HG03378 (cell line): ENCODE data around the gene TAMALIN.
"Not testable (repeated sequence)": the region's sequence is repeated elsewhere in the genome, so short reads cannot be mapped to it uniquely, and the experiment has no call there.

Experiments used
- ATAC-seq: cut with Tn5 transposase; IDR thresholded peaks from one replicate; pipeline ENCODE4 v1.9.1; 2021; ENCODE audit warnings: mild to moderate bottlenecking, moderate library complexity; ENCODE audit not compliant: unreplicated experiment

The TAMALIN gene

DNA sequence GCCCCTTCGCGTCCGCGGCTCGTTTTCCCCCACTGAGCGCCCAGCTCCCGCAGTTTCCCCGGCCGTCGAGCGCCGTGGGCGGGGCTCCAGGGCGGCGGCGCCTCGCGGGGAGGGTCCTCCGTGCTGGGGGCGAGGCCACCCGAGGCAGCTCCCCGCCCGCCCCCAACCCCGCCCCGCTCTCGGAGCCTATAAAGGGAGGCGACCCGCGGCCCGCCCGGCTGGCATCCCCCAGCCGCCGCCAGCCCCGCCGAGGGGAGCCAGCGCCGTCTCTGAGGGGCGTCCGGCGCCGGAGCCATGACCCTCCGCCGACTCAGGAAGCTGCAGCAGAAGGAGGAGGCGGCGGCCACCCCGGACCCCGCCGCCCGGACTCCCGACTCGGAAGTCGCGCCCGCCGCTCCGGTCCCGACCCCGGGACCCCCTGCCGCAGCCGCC lies at the start of gene TAMALIN:
Gene TAMALIN (plus strand): TSS at position 221 of the 432 bp plus-strand sequence. CDS start 74 bp downstream, at position 295.
- no peak for ATAC-seq

DNA sequence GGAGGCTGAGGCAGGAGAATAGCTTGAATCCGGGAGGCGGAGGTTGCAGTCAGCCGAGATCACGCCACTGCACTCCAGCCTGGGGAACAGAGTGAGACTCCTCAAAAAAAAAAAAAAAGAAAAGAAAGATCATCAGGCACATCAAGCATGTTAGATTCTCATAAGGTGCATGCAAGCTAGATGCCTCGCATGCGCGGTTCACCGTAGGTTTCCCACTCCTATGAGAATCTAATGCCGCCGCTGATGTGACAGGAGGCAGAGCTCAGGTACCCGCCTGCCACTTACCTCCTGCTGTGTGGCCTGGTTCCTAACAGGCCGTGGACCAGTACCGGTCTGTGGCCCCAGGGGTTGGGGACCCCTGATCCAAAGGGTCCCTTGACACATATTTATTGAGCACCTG lies 48.2 kb upstream of the TAMALIN start:
- ATAC-seq, result no peak

DNA sequence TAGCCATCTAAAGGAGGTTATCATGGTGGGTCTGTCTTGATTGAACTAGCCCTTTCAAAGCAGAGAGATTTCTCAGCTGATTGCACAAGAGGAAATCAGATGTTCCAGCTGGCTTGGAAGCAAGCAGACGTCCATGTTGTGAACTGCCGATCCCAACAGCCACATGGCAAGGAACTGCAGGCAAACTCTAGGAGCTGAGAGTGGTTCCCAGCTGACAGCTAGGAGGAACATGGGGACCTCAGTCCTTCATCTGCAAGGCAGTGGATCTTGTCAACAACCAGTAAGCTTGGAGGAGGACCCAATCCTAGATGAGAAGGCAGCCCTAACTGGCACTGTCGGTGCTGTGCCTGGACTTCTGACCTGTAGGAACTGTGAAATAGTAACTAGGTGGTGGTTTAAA lies 47.5 kb upstream of the TAMALIN start:
- ATAC-seq, result no peak

DNA sequence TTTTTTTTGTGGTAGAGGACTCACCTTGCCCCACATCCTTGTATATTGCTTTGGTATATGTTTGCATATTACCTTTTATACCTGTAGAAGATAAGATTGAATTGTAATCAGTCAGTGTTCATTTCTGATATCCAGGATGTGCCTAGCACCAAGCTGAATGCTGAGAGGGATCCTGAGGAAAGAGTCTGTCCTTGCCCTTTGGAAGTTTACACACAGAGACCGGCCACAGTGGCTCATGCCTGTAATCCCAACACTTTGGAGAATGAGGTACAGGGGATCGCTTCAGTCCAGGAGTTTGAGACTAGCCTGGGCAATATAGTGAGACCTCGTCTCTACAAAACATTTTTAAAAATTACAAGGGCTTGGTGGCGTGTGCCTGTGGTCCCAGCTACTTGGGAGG lies 46.8 kb upstream of the TAMALIN start:
- ATAC-seq, result no peak

DNA sequence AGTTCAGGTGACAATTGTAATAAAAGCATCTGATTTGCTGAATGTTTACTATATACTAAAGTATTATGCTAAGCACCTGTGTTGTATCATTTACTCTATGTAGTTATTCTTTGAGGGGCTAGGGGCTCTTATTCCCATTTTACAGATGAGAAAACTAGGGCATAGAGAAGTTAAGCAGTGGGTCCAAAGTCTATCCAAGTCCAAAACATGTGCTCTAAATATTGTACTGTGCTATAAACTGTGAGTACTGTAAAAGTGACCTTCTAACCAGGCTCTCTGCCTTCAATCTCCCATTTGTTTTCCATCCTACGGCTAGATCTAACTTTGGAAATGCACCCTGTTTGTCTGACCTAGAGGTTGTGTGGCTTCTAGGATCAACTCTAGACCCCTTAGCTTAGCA lies 46.3 kb upstream of the TAMALIN start:
- no peak for ATAC-seq

DNA sequence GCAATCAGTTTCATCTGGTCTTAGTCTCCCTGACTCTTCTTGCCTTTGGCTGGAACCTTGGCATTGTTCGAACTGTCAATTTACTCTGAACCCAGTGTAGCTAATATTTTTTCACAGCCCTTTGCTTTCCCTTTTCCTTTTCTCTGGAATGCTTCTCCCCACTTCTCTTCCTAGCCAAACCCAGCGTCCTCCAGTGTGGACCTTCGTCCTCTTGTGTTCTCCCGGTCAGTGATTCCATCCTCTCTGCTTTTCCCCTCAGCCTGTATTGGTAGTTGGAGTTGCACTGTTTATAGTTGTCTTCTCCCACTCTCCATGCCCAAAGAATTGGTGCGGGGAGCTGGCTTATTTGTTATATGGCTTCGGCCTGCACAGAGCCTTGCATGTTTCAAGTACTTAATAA lies 45.9 kb upstream of the TAMALIN start:
- no peak for ATAC-seq

DNA sequence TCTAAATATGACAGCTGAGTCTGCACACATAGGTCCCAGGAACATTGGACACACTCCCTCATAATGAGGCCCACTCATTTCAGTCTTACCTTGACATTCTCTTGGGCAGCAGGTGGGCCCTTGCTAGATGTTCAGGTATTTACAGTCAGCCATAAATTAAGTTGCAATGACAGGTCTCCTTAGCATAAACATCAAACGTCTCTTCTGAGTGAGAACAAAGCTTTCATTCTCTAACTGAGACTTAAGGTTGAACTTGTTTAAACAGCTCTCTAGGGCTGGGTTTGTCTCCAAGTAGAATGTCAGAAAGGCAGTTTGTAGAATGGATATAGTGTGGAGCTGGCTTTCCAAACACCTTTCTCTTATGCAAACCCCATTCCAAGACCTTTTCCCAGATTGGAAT lies 44.9 kb upstream of the TAMALIN start:
- no peak for ATAC-seq

DNA sequence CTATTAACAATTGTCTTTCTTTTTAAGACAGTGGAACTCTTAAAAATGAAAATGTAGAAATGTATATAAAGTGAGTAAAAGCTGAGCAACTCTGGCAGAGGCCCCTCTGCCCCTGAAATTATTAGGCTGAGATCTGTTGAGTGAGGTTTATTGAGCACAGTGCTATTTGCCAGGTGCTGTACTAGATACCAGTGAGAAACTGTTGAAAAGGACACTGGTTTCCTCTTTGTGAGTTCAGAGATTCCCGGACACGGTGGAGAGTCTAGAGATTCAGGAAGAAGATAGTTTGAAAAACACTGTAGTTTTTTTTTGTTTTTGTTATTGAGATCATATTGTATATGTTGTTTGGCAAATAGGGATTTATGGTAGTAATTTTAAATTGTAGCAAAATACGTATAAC lies 44.0 kb upstream of the TAMALIN start:
- no peak for ATAC-seq

DNA sequence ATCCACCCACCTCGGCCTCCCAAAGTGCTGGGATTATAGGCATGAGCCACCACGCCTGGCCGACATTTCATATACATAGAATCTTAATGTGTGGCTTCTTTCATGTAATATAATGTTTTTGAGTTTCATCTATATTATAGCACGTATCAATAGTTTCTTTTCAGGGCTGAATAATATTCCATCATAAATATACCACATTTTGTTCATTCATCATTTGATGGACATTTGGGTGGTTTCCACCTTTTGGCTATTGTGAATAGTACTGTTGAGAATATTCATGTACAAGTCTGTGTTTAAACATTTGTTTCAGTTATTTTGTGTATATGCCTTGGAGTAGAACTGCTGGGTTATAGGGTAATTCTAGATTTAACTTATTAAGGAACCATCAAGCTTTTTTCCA lies 43.3 kb upstream of the TAMALIN start:
- ATAC-seq, result no peak

DNA sequence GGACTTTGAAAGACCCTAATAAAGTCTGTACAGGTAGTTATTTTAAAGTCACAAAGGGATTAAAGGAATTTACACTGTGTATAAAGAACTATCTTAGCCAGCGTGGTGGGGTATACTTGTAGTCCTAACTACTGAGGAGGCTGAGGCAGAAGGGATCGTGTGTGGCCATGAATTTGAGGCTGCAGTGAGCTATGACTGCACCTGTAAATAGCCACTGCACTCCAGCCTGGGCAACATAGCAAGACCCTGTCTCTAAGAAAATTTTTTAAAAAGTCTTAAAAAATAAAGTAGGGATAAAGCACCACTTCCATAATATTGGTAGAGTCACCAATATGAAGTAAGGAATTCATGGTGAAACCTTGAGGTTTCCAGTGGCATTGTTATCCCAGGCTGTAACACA lies 37.1 kb upstream of the TAMALIN start:
- ATAC-seq, result no peak

DNA sequence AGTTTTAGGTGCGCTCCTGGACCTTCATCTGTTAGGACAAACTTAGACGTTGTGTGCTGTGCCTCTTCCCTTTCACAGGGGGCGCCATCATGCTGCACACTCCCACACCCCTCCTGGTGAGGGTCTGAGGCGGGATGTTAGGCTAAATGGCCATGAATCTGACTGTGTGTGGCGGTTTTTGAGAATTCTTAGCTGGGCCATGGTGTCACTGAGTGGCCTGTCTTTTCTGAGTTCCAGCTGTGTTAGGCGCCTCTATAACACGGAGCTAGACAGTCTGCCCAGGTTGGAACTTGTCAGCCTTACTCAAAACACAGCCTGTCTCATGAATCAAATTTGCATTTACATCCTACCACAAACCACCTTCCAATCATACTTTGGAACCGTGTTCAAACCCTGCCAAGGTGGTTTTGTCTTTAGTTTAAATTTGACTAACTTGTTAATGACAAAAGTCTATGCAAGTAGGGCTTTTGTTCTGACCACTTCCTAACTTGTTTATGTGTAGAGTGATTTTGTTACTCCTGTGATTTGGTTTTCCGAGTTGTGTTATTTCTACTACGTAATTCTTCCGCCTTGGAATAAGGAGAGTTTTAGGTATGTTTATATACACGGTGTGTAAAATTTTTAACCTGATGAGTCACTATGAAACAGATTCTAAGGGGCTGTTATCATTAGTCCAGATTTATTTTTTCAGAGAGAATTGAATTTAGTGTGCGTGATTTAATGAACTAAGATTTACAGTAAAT lies 35.7 kb upstream of the TAMALIN start:
- peak; percentile 93 for ATAC-seq

DNA sequence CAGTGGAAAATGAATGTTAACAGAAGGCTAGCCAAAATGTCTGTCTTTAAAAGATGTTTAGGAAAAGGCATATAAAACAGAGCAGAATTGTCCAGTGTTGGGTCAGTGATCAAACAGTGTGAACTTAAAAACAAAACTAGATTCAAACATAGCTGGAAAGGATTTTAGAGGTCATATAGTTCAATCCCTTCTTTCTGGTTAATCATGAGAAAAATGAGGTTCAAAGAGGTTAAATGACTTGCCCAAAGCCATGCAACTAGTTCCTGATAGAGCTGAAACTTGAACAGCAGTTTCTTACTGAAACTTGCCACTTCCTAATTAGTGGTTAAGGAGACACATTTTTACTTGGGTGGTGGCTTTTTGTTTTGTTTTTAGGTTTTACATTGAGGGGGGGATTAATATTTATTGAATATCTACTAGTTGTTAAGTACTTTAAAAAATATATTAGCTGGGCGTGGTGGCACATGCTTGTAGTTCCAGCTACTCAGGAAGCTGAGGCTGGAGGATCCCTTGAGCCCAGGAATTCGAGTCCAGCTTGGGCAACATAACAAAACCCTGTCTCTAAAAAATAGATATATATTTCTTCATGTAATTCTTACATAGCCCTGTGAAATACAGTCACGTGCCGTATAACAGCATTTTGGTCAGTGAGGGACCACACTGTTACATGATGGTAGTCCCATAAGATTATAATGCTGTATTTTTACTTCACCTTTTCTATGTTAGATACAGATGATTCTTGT lies 34.9 kb upstream of the TAMALIN start:
- ATAC-seq, result peak; percentile 38

DNA sequence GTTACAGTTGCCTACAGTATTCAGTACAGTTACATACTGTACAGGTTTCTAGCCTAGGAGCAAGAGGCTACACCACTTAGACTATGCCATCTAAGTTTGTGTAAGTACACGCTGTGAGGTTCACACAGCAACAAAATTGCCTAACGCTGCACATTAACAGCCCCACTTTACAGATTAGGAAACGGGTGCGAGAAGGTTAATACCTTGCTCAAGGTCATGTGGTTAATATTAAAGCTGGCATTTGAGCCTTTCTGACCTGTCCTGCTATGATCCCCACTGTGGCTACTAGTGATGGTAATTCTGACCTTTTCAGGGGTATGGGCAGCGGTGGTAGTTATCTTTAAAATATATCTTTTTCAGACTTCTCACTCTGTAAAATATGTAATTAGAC lies 34.3 kb upstream of the TAMALIN start:
- ATAC-seq, result no peak

DNA sequence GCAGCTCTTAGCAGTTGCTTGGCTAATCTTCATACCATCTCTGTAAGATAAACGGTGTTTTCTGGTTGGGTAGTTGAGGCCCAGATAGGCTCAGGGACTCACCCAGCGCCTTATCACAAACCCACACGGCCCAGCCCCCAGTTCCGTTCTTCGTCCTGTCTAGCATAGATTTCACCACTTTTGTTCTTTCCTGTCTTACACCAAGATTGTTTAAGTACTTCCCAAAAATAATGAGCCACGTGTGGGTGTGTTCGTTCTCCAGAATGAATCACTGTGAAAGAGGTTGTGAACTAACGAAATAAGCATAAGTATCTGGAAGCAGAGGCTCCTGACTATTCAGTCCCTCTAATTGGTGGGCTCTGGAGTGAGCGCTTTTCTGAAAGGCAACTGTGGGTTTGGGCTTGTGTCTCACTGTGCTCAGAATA lies 33.9 kb upstream of the TAMALIN start:
- no peak for ATAC-seq

DNA sequence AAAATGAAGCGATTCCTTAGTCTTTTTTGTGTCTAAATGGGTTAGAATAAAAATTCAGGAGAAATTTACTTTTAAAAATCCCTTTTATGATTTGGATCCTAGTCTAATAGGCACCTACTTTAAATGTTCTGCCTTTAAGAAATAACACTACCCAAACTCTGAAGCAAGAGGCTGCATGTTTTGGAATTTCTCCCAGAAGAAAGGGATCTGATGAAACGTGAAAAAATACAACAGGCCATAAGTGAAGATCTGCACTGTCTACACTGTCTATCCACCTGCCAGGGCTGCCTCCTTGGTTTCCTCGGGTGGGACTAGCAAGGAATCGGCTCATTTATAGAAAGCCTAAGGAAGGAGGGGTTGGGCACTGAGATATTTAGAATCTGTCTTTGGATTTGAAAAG lies 33.2 kb upstream of the TAMALIN start:
- ATAC-seq, result no peak

DNA sequence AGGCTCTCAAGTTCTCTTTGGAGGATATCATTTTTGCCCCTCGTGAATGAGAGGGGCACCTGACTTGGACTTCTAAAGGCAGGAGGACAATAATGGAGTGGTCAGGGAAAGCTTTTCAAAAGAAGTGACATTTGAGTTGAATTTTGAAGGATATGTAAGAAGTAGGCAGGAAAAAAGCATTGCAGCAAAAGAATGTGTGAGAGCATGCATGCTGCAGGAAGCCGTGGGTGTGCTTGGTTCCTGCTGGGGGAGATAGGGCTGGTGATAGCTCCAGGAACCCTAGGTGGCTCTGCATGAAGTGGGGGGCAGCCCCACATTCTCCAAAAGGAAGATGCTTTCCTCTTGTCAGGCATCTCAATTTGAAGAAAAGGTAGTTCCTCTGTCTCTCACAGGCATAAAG lies 32.1 kb upstream of the TAMALIN start:
- no peak for ATAC-seq

DNA sequence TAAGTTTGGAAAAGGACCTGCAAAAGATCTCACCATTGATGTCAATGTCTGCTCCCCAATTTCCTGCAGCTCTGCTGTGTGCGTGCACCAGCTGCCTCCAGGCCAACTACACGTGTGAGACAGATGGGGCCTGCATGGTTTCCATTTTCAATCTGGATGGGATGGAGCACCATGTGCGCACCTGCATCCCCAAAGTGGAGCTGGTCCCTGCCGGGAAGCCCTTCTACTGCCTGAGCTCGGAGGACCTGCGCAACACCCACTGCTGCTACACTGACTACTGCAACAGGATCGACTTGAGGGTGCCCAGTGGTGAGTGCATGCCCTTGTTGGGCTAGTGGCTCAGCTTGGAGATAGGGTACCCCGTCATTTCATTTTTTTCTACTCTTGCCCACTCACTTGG lies 31.6 kb upstream of the TAMALIN start:
- ATAC-seq, result no peak

DNA sequence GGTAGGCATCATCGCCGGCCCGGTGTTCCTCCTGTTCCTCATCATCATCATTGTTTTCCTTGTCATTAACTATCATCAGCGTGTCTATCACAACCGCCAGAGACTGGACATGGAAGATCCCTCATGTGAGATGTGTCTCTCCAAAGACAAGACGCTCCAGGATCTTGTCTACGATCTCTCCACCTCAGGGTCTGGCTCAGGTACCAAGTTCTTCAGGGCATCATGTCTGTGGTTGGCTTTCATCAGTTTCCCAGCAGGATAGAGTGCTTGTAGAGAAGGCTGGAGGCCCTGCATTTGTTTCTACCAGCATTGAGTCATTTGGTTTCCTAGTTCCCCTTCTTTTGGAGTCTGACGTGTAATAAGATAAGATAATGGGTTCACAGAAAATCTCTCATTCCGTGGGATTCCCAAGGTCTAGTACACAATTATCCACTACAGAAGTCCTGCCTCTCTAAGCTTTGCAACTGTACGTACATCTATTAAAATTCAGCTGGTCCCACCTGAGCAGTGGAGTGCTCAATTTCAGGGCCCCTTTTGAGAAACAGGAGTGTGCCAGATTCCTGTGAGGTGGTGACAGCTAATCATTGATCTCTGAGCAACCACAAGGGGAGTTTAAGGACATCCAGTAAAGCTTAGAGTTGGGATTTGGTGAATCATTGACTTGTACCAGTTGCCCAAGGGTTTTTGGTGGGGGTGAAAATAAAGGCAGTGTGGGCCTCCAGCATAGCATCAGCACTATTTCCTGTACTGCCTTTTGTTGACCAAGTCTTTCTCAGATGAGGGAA lies 30.2 kb upstream of the TAMALIN start:
- no peak for ATAC-seq

DNA sequence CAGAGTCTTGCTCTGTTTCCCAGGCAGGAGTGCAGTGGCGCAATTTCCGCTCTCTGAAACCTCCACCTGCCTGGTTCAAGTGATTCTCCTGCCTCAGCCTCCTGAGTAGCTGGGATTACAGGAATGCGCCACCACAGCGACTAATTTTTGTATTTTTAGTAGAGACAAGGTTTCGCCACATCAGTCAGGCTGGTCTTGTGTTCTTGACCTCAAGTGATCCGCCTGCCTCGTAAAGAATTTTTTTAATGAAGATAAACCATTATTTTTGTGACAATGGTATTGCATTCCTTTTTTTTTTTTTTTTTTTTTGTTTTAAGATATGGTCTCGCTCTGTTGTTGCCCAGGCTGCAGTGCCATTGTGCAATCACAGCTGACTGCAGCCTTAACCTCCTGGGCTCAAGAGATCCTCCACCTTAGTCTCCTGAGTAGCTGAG lies 29.4 kb upstream of the TAMALIN start:
- ATAC-seq, result no peak

DNA sequence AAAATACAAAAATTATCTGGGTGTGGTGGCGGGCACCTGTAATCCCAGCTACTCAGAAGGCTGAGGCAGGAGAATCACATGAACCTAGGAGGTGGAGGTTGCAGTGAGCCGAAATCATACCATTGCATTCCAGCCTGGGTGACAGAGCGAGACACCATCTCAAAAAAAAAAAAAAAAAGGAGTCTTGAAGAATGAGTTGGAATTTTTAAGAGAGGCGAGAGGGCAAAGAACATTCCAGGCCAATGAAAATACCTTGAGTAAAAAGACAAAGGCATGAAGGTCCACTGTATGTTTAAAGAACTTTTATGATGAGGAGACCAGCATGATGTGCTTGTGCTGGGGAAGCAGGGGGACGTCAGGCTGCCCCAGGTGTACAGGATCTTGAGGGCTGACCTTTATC lies 27.4 kb upstream of the TAMALIN start:
- ATAC-seq, result not testable (repeated sequence)

DNA sequence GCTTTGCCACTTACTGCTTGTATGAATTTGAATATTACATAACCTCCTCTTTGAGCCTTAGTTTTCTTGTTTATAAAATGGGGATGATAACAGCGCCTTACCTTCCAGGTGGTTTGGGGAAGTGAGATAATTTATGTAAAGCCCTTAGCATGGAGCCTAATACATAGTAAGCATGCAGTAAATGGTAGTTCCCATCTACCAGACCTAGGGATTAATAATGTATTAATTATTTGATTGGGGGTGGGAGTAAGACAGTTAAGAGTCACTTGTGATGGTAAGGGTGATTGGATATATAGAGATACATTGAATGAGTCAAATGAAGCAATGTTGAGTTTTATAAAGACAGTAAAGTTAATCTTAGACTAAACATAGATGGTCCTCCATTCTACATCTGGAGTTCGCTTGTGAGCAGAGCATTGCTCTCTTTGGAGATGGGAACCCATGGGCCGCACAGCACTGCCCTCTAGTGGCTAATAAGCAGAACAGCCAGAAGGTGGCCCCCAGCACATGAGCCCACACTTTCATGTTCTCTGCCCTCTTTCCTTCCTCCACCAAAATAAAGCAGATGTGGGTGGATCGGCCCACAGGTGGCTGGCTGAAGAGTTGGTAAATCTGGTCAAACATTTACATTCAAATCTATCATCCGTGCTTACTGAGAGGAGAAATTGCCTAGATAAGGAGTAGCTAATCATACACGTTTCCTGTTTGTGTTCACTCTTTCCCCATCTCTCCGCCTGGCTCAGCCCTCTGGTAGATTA lies 26.5 kb upstream of the TAMALIN start:
- peak; percentile 68 for ATAC-seq
